Measurements from ENCODE around the gene FBXW7.

GRCh38 chr4:152431784-152432183 is 104.1 kb downstream of the FBXW7 start:
- TF ChIP-seq PATZ1 (CRISPR knock-in tag; IDR thresholded peaks at IDR 0.05; ENCODE audit: borderline replicate concordance) (no peak), ZNF70 (CRISPR knock-in tag; IDR thresholded peaks at IDR 0.05) (no peak), ZFP30 (CRISPR knock-in tag; IDR thresholded peaks at IDR 0.05) (no peak), RARB (CRISPR knock-in tag; IDR thresholded peaks at IDR 0.05) (no peak), ISL1 (CRISPR knock-in tag; IDR thresholded peaks at IDR 0.05) (no peak), ZFP3 (CRISPR knock-in tag; IDR thresholded peaks at IDR 0.05) (no peak), PPARA (CRISPR knock-in tag; IDR thresholded peaks at IDR 0.05; ENCODE audit: borderline replicate concordance) (no peak), BACH2 (CRISPR knock-in tag; IDR thresholded peaks at IDR 0.05; ENCODE audit: borderline replicate concordance) (no peak)
- TF ChIP-seq, protein P1, sequence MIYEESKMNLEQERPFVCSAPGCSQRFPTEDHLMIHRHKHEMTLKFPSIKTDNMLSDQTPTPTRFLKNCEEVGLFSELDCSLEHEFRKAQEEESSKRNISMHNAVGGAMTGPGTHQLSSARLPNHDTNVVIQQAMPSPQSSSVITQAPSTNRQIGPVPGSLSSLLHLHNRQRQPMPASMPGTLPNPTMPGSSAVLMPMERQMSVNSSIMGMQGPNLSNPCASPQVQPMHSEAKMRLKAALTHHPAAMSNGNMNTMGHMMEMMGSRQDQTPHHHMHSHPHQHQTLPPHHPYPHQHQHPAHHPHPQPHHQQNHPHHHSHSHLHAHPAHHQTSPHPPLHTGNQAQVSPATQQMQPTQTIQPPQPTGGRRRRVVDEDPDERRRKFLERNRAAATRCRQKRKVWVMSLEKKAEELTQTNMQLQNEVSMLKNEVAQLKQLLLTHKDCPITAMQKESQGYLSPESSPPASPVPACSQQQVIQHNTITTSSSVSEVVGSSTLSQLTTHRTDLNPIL (CRISPR knock-in tag; IDR thresholded peaks at IDR 0.05; ENCODE audit: low read depth) = no peak
